Islet precursor cell (in vitro differentiated cells): Measurements from ENCODE around the gene EVI2B.
A peak's percentile ranks its signal among the peaks of the same experiment; 100 is the strongest.
"Not testable (repeated sequence)": the region's sequence is repeated elsewhere in the genome, so short reads cannot be mapped to it uniquely, and the experiment has no call there.

Experiments used
- DNase-seq: peaks from one replicate; pipeline ENCODE4 v3.0.0-alpha.2; 2018

The EVI2B gene, protein sequence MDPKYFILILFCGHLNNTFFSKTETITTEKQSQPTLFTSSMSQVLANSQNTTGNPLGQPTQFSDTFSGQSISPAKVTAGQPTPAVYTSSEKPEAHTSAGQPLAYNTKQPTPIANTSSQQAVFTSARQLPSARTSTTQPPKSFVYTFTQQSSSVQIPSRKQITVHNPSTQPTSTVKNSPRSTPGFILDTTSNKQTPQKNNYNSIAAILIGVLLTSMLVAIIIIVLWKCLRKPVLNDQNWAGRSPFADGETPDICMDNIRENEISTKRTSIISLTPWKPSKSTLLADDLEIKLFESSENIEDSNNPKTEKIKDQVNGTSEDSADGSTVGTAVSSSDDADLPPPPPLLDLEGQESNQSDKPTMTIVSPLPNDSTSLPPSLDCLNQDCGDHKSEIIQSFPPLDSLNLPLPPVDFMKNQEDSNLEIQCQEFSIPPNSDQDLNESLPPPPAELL

GRCh38 chr17:31313982-31314781, at the start of gene EVI2B:
Gene EVI2B, minus strand, starts transcription at chr17:31314054. Its CDS starts 8,445 bp downstream, at chr17:31305609.
- DNase-seq, result no peak

DNA sequence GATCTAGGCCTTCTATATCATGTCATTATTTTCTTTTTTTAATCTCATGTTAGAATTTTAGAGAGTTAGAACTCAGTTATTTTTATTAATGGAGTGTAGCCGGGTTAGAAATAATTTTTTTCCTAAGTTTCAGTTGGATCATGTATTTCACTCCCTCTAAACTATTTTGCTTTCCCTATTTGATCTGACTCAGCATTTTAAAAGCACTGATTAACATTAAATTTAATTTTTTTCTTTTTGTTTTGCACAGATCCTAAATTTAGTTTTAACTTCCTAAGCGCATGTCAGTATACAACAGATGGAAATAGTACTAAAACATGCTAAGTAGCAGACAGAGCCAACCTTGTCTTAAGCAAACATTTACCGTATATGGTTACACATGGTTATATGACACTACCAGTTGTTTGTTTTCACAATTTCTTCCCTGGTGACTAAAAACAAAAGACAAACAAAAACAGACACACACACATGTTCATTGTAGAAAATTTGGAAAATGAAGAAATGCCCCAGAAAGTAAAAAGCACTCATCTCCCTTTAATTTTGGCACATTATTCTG, 44.1 kb upstream of the EVI2B start:
- no peak for DNase-seq

DNA sequence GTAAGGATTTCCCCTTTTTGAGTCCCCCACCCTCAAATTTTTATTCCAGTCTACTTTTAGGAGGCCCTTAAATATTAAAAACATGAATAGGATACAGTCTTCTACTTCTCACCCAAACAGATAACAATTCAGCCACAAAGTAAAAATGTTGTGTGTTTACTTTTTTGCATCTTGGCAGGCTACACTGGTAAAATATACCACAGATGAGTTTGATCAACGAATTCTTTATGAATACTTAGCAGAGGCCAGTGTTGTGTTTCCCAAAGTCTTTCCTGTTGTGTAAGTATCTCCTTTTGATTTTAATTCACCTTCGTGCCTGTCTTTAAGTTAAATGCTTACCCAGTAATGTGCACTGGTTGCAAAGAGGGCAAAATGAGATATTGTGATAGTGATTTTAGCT, 43.2 kb upstream of the EVI2B start:
- no peak for DNase-seq

- DNase-seq, result no peak
Measured at GRCh38 chr17:31355935-31356334, 42.1 kb upstream of the EVI2B start.

GRCh38 chr17:31349454-31349853, 35.6 kb upstream of the EVI2B start:
- DNase-seq, result no peak

DNA sequence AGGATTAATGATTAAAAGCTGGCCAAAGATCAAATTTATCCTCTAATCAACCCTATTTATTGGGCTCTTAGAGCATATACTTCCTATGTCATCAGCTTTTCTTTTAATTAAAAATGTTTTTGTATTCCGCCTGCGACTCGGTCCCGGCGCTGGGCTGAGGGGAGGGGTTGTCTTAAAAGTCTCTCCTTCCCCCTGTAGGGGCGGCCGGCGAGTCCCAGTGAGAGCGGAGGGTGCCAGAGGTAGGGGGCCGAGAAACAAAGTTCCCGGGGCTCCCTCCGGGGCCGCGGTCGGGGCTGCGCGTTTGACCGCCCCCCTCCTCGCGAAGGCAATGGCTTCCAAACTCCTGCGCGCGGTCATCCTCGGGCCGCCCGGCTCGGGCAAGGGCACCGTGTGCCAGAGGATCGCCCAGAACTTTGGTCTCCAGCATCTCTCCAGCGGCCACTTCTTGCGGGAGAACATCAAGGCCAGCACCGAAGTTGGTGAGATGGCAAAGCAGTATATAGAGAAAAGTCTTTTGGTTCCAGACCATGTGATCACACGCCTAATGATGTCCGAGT, 31.4 kb upstream of the EVI2B start:
- DNase-seq, result not testable (repeated sequence)

DNA sequence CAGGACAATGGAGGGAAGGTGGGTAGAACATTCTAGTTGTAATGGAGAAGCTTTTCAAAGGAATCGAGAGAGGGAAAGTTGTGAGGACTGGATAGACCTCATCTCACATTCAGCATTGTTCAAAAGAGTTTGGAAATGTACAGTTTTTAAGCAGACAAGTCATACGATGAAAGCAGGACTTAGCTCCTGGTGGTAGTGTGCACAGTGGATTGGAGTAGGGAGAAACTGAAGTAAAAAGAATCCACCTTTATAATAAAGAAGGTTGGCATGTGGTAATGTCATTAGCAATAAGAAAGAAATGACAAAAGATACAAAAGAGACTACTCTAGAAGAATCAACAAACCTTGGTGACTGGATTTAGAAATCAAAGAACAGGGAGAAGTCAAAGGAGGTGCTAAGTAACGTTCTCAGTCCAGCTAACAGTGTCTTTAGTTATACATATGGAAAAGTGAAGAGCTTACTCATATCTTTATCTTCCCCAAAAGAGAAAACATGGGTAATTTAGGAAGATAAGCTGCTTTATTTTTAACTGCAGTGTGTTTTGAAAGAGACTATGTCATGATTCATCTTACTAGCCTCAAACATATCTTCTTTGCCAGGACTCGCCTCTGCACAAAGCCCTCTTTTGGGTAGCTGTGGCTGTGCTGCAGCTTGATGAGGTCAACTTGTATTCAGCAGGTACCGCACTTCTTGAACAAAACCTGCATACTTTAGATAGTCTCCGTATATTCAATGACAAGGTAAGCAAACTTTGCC, 26.2 kb upstream of the EVI2B start:
- no peak for DNase-seq

- no peak for DNase-seq
Measured at GRCh38 chr17:31329221-31329620, 15.4 kb upstream of the EVI2B start.

DNA sequence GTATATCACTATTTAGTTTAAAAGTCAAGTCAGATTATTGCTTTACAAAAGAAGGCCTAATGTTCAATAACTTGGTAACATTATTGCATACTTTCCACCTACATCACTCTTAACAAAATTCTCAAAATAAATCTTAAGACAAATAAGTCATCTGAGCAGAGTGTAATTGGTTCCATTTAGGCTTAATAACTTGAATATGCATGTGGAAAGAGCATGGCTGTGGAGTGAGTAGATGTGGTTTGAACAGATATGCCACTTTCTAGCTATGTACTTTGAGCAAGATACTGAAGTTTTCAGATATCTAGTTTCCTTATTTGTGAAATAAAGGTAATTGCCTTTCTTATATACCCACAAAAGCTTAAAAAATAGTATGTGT, 14.3 kb upstream of the EVI2B start:
- no peak for DNase-seq

DNA sequence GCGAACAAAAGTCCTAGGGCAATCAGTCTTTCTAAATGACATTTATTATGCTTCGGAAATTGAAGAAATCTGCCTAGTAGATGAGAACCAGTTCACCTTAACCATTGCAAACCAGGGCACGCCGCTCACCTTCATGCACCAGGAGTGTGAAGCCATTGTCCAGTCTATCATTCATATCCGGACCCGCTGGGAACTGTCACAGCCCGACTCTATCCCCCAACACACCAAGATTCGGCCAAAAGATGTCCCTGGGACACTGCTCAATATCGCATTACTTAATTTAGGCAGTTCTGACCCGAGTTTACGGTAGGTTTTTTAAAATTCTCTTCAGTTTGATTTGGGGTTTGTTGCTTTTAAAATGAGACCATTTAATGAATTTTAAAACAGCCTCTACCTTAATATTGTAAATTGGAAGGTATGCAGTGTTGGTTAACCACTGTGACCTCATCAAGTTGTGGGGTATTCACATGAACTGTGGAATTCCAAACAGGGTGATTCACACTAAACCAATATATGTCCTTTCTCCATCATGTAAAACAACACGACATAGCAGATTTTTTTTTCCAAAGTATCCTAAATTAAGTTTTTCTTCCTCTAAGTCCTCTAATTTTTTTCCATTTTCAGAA, 13.8 kb upstream of the EVI2B start:
- DNase-seq, result no peak

DNA sequence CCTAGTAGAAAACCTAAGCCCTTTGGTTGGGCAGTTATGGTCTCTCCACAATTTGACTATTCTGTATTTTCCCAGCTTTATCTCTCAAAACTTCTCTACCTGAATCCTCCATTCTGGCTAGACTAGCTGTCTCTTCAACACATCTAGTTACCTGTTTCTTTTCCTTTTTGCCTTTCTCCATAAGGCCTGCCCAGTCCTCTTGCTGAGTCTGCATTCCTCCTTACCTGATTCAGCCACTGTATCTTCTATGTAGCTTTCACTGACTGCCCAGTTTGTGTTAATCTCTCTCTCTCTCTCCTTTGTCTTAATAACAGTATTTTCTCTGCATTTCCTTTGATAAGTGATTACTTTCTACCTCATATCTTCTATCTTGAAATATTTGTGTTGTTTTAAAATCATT, 9.7 kb upstream of the EVI2B start:
- no peak for DNase-seq

GRCh38 chr17:31321966-31322365, 8.1 kb upstream of the EVI2B start:
- no peak for DNase-seq

DNA sequence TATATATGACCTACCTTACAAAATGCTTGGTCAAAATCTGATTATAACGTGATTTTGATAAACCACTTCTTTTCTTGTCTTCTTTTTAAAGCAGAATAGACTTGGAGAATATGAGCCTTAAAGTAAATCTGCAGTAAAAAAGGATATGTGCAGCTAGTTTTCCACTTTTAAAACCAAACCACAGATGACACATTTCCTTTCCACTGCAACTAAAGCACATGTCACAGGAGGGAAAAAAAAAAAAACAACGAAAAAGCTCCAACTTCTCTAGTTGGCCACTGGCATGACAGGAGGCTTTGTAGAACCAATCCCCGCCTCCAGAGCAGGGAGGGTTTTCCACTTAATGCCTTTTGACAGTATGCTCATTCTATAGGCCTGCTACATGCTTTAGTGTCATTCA, 7.6 kb upstream of the EVI2B start, which contains the start of gene EVI2A:
EVI2A (minus strand) TSS at position 142 of the 400 bp plus-strand sequence. CDS start 2,609 bp downstream, outside the sequence.
- DNase-seq, result no peak

GRCh38 chr17:31320791-31321190, 6.9 kb upstream of the EVI2B start:
- DNase-seq, result no peak

- no peak for DNase-seq
Measured at GRCh38 chr17:31320241-31320640, 6.4 kb upstream of the EVI2B start.

DNA sequence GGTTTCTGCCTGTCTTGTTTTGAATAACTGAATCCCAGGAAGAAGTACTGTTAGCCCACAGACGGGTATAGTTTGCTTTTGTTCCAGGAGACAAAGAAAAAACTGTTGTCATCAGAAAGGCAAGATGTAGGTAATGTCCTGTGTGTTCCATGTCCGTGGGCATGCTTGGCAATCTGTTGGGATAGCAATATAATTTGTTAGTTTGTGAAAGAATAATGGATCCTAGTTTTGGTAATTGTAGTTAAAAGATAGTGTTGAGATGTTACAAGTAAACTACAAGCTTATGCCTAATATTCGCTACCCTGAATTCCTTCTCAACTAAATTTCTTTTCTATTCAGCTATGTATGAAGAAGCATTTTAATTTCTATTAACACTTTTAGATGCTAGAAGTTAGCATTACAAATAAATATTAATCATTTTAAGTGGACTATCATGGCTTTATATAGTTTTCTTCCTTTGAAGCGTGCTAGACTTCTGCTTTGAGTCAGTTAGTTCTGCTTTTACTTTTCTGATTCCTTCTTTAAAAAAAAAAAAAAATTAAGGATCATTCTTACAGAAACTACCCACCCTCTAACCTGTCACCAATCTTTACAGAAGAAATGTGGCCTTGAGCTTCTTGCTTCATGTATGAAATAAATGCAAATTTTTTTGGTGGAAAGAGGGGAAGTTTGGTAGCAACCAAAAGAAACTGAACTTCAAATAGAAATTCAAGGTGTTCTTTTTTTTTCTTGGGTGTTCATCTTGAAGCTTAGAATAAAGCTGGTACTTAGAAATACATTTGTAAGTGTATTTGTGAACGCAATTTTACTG, 5.2 kb upstream of the EVI2B start:
- DNase-seq, result no peak

DNA sequence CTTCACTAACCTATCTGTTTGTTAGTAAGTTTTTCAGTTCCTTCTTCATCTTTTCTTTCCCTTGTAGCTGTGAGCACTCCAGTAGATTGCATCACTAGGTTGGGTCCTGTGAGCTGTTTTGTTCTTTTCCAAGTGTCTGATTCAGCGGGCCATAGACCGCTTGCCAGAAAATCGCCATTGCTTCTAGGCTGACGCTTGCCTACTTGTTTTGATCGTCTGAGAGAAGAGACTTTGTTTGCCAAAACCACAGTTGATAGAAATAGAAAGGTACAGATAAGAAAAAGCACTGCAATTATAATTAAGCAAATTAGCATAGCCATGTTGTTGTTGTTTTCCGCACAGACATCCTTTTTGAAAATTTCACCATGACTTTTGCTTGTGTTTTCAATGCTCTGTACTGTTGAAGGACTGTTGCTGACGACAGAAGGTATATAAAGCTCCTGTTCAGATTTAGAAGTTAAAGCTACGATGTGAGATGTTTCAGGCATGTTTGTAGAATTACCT, 4.5 kb upstream of the EVI2B start:
- DNase-seq, result peak; percentile 61

GRCh38 chr17:31314782-31315100, 887 bp upstream of the EVI2B start:
- DNase-seq, result no peak

DNA sequence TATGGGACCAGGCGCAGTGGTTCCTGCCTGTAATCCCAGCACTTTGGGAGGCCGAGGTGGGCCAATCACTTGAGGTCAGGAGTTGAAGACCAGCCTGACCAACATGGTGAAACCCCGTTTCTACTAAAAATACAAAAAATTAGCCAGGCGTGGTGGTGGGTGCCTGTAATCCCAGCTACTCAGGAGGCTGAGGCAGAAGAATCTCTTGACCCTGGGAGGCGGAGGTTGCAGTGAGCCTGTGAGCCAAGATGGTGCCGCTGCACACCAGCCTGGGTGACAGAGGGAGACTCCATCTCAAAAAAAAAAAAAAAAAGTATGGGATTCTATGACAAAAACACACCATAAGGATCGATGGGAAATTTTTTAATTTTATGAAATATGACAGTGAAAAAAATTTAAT, 1.6 kb downstream of the EVI2B start:
- DNase-seq, result not testable (repeated sequence)

GRCh38 chr17:31311526-31311925, 2.3 kb downstream of the EVI2B start:
- no peak for DNase-seq

DNA sequence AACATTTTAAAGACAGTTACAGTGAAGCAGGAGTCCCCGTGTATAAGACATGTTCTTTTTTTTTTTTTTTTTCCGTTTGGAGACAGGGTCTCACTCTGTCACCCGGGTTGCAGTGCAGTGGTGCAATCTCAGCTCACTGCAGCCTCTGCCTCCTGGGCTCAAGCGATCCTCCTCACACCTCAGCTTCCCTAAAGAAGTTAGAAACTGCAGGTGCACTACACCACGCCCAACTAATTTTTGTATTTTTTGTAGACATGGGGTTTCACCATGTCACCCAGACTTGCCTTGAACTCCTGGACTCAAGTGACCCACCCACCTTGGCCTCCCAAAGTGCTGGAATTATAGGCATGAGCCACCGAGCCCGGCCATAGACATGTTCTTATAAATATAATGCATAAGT, 3.0 kb downstream of the EVI2B start:
- no peak for DNase-seq
